Right hindlimb (tissue), 1 donor: ENCODE results near the gene CYTH4.
"Not testable (repeated sequence)": the region's sequence is repeated elsewhere in the genome, so short reads cannot be mapped to it uniquely, and the experiment has no call there.

ENCODE experiments used
- DNase-seq: peaks from one replicate; pipeline ENCODE4 v3.0.0-alpha.2; 2018

The CYTH4 gene

GRCh38 chr22:37249986-37250385 is 32.3 kb upstream of the CYTH4 start:
- DNase-seq = no peak

- not testable (repeated sequence) for DNase-seq
Observed at GRCh38 chr22:37251836-37252235, 30.5 kb upstream of the CYTH4 start.

GRCh38 chr22:37253126-37253660 is 29.1 kb upstream of the CYTH4 start:
- no peak for DNase-seq

GRCh38 chr22:37254209-37254866 is 28.0 kb upstream of the CYTH4 start:
- DNase-seq = no peak

GRCh38 chr22:37254867-37255233 is 27.5 kb upstream of the CYTH4 start:
- no peak for DNase-seq

GRCh38 chr22:37255558-37256006 is 26.7 kb upstream of the CYTH4 start:
- no peak for DNase-seq

- no peak for DNase-seq
Observed at GRCh38 chr22:37256075-37256726, 26.1 kb upstream of the CYTH4 start.

- DNase-seq = no peak
Observed at GRCh38 chr22:37258005-37258752, 24.1 kb upstream of the CYTH4 start.

GRCh38 chr22:37258753-37259401 is 23.4 kb upstream of the CYTH4 start:
- DNase-seq = no peak

- DNase-seq = peak; percentile 44
Observed at GRCh38 chr22:37259540-37260029, 22.7 kb upstream of the CYTH4 start.

- DNase-seq = no peak
Observed at GRCh38 chr22:37260155-37260795, 22.0 kb upstream of the CYTH4 start.

- DNase-seq = peak; percentile 48
Observed at GRCh38 chr22:37260901-37261336, 21.4 kb upstream of the CYTH4 start.

GRCh38 chr22:37262346-37262745 is 20.0 kb upstream of the CYTH4 start:
- DNase-seq = no peak

- no peak for DNase-seq
Observed at GRCh38 chr22:37263966-37264887, 18.1 kb upstream of the CYTH4 start.

- no peak for DNase-seq
Observed at GRCh38 chr22:37266581-37267134, 15.7 kb upstream of the CYTH4 start.

- DNase-seq = peak; percentile 70
Observed at GRCh38 chr22:37267135-37267587, 15.1 kb upstream of the CYTH4 start.

GRCh38 chr22:37267661-37268413 is 14.5 kb upstream of the CYTH4 start:
- no peak for DNase-seq

- DNase-seq = peak; percentile 6
Observed at GRCh38 chr22:37269936-37270678, 12.2 kb upstream of the CYTH4 start.
